Liver (tissue), 9 donors: ENCODE measurements around the gene PPP1R14D. TPM values are rescaled to one million over a fixed set of nuclear protein-coding genes. Genes with fewer than 3 reads are reported as not detected.

ENCODE experiments used
- DNase-seq: peaks from one replicate; pipeline ENCODE4 v3.0.0-alpha.2; 2017; ENCODE audit warnings: low spot score
- H3K27ac ChIP-seq, 2 donors: one replicate each; pipeline ENCODE4 v1.7.0; 2013; ENCODE audit warnings: inconsistent platforms in 2 of 2, low read length in 2 of 2, control low read depth in 1 of 2, low read depth in 1 of 2, mild to moderate bottlenecking in 1 of 2
- H3K27me3 ChIP-seq, 4 donors: one replicate each; pipeline versions ENCODE4 v1.6.1 to v1.7.0; 2013; ENCODE audit warnings: low read length in 3 of 4, inconsistent platforms in 1 of 4, mild to moderate bottlenecking in 1 of 4, moderate library complexity in 1 of 4; ENCODE audit not compliant: control insufficient read depth in 4 of 4, insufficient read depth in 4 of 4
- H3K36me3 ChIP-seq, 4 donors: one replicate each; pipeline versions ENCODE4 v1.6.1 to v1.7.0; 2013; ENCODE audit warnings: low read length in 3 of 4, mild to moderate bottlenecking in 3 of 4, low read depth in 1 of 4, moderate library complexity in 1 of 4; ENCODE audit not compliant: control insufficient read depth in 4 of 4, insufficient read depth in 3 of 4
- H3K4me1 ChIP-seq, 4 donors: one replicate each; pipeline versions ENCODE4 v1.6.1 to v1.7.0; 2013; ENCODE audit warnings: low read length in 3 of 4, mild to moderate bottlenecking in 3 of 4, moderate library complexity in 1 of 4; ENCODE audit not compliant: control insufficient read depth in 4 of 4, insufficient read depth in 4 of 4
- H3K4me3 ChIP-seq, 3 donors: one replicate each; pipeline versions ENCODE4 v1.6.1 to v1.7.0; 2013; ENCODE audit warnings: low read length in 3 of 3, control low read depth in 1 of 3, low read depth in 1 of 3, mild to moderate bottlenecking in 1 of 3
- H3K9ac ChIP-seq, 2 donors: one replicate each; pipeline ENCODE4 v1.7.0; 2013; ENCODE audit warnings: low read length in 2 of 2, mild to moderate bottlenecking in 2 of 2, moderate library complexity in 2 of 2, control low read depth in 1 of 2, low read depth in 1 of 2
- H3K9me3 ChIP-seq, 4 donors: one replicate each; pipeline versions ENCODE4 v1.6.1 to v1.7.0; 2013; ENCODE audit warnings: low read length in 3 of 4; ENCODE audit not compliant: control insufficient read depth in 4 of 4
- EGR1 ChIP-seq, 2 donors: IDR thresholded peaks; 2 replicates each; pipeline ENCODE4 v1.6.1; 2016 to 2018; ENCODE audit warnings: antibody characterized with exemption in 2 of 2, low read depth in 2 of 2
- FOXA1 ChIP-seq: IDR thresholded peaks from 2 replicates; pipeline ENCODE4 v1.6.1; 2016; ENCODE audit warnings: antibody characterized with exemption
- FOXA2 ChIP-seq: IDR thresholded peaks from 2 replicates; pipeline ENCODE4 v1.6.1; 2016; ENCODE audit warnings: antibody characterized with exemption
- GABPA ChIP-seq, 2 donors: IDR thresholded peaks in 1 of 2; conservative IDR thresholded peaks in 1 of 2; 2 replicates each; pipeline ENCODE4 v1.6.1; 2016; ENCODE audit warnings: antibody characterized with exemption in 2 of 2, mild to moderate bottlenecking in 1 of 2, moderate library complexity in 1 of 2
- HNF4G ChIP-seq: IDR thresholded peaks from 2 replicates; pipeline ENCODE4 v1.6.1; 2016; ENCODE audit warnings: antibody characterized with exemption
- NR2F2 ChIP-seq: IDR thresholded peaks from 2 replicates; pipeline ENCODE4 v1.6.1; 2016; ENCODE audit warnings: antibody characterized with exemption
- RAD21 ChIP-seq, 2 donors: IDR thresholded peaks; 2 replicates each; pipeline ENCODE4 v1.6.1; 2016; ENCODE audit warnings: antibody characterized with exemption in 2 of 2, mild to moderate bottlenecking in 2 of 2
- REST ChIP-seq: IDR thresholded peaks from 2 replicates; pipeline ENCODE4 v1.6.1; 2016; ENCODE audit warnings: antibody characterized with exemption, mild to moderate bottlenecking
- SP1 ChIP-seq: IDR thresholded peaks from 2 replicates; pipeline ENCODE4 v1.6.1; 2018; ENCODE audit warnings: antibody characterized with exemption, mild to moderate bottlenecking
- YY1 ChIP-seq: IDR thresholded peaks from 2 replicates; pipeline ENCODE4 v1.6.1; 2016; ENCODE audit warnings: antibody characterized with exemption, mild to moderate bottlenecking
- WGBS: extraction: QIAGEN DNeasy Blood & Tissue Kit; methylation state at CpG from one replicate; pipeline ENCODE4 v1.1.7; 2013; 5-methylcytosine and 5-hydroxymethylcytosine counted together
- polyA plus RNA-seq, 2 donors: library from polyadenylated mRNA; stranded (reverse) in 1 of 2; unstranded in 1 of 2; fragments of 200-250 nt in 1 of 2; fragments of >200 nt in 1 of 2; fragmentation: Nextera tagmentation in 1 of 2; extraction: Ambion mirVana in 1 of 2; gene quantifications; one replicate each; pipeline versions ENCODE4 v1.2.1 to v1.2.3, GENCODE V29; 2013 to 2015
- total RNA-seq, 2 donors: library from RNA; depleted of rRNA; stranded (reverse); fragments of >200 nt; gene quantifications; one replicate each; pipeline ENCODE4 v1.2.3, GENCODE V29; 2014
- TF ChIP-seq, protein P1 (sequence below): IDR thresholded peaks from 2 replicates; pipeline ENCODE4 v1.6.1; 2016; ENCODE audit warnings: antibody characterized with exemption
- TF ChIP-seq, protein P2 (sequence below): IDR thresholded peaks from 2 replicates; pipeline ENCODE4 v1.6.1; 2016; ENCODE audit warnings: antibody characterized with exemption
- TF ChIP-seq, protein P3 (sequence below): IDR thresholded peaks from 2 replicates; pipeline ENCODE4 v1.6.1; 2016; ENCODE audit warnings: antibody characterized with exemption
- TF ChIP-seq, protein P4 (sequence below): fragments of 150-350 bp; IDR thresholded peaks from 2 replicates; pipeline ENCODE4 v1.5.1; 2017; ENCODE audit warnings: improper control_type of control experiment, low read depth, low read length; ENCODE audit not compliant: missing input control
- donor health status: healthy.
- donor health status: healthy.
- donor health status: healthy.
- donor health status: healthy.
- donor health status: healthy.

Gene PPP1R14D
- total and polyA plus RNA-seq, 4 donors: not detected

GRCh38 chr15:40873694-40874561 lies 45.4 kb upstream of the PPP1R14D start, which contains the start of gene RHOV:
RHOV (minus strand) TSS chr15:40874234; CDS start chr15:40874139, 95 bp downstream.
- H3K36me3 ChIP-seq: no peaks in the 10 kb centered on the region
- no peak within 1 kb of the TSS for H3K9ac ChIP-seq
- no peaks in the 10 kb centered on the region for H3K9me3 ChIP-seq
- H3K27ac ChIP-seq: no peak within 1 kb of the TSS
- TF ChIP-seq, protein P1, sequence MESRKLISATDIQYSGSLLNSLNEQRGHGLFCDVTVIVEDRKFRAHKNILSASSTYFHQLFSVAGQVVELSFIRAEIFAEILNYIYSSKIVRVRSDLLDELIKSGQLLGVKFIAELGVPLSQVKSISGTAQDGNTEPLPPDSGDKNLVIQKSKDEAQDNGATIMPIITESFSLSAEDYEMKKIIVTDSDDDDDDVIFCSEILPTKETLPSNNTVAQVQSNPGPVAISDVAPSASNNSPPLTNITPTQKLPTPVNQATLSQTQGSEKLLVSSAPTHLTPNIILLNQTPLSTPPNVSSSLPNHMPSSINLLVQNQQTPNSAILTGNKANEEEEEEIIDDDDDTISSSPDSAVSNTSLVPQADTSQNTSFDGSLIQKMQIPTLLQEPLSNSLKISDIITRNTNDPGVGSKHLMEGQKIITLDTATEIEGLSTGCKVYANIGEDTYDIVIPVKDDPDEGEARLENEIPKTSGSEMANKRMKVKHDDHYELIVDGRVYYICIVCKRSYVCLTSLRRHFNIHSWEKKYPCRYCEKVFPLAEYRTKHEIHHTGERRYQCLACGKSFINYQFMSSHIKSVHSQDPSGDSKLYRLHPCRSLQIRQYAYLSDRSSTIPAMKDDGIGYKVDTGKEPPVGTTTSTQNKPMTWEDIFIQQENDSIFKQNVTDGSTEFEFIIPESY: no peak
- TF ChIP-seq, protein P2, sequence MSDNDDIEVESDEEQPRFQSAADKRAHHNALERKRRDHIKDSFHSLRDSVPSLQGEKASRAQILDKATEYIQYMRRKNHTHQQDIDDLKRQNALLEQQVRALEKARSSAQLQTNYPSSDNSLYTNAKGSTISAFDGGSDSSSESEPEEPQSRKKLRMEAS: no peak
- TF ChIP-seq HNF4G (no peak), GABPA (IDR thresholded peaks at IDR 0.05 in 1 of 2, conservative IDR thresholded peaks at IDR 0.05 in 1 of 2) (no peak), SP1 (no peak), FOXA1 (no peak), YY1 (no peak), REST (no peak), NR2F2 (no peak), EGR1 (IDR thresholded peaks at IDR 0.05; ENCODE audit: low read depth in 2 of 2) (no peak), RAD21 (IDR thresholded peaks at IDR 0.05) (no peak), FOXA2 (no peak)
- TF ChIP-seq, protein P3, sequence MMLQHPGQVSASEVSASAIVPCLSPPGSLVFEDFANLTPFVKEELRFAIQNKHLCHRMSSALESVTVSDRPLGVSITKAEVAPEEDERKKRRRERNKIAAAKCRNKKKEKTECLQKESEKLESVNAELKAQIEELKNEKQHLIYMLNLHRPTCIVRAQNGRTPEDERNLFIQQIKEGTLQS: no peak
- TF ChIP-seq, protein P4, sequence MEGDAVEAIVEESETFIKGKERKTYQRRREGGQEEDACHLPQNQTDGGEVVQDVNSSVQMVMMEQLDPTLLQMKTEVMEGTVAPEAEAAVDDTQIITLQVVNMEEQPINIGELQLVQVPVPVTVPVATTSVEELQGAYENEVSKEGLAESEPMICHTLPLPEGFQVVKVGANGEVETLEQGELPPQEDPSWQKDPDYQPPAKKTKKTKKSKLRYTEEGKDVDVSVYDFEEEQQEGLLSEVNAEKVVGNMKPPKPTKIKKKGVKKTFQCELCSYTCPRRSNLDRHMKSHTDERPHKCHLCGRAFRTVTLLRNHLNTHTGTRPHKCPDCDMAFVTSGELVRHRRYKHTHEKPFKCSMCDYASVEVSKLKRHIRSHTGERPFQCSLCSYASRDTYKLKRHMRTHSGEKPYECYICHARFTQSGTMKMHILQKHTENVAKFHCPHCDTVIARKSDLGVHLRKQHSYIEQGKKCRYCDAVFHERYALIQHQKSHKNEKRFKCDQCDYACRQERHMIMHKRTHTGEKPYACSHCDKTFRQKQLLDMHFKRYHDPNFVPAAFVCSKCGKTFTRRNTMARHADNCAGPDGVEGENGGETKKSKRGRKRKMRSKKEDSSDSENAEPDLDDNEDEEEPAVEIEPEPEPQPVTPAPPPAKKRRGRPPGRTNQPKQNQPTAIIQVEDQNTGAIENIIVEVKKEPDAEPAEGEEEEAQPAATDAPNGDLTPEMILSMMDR: no peak
- peak; percentile 79 for DNase-seq
- H3K27me3 ChIP-seq: peaks cover 0 to 3% (median 0%) of the 10 kb centered on the region in 4 donors
- 2% methylated on average over 74 of the region's 74 CpGs for WGBS
- H3K4me1 ChIP-seq: peaks cover 2 to 13% (median 7%) of the 10 kb centered on the region in 4 donors
- peak within 1 kb of the TSS in 2 of 3 donors; percentile 28 to 63 for H3K4me3 ChIP-seq
